Activated CD4-positive, CD25-positive, alpha-beta regulatory T cell treated with anti-CD3 and anti-CD28 coated beads, Interleukin-2, amount 50 U/mL, for 72 hours (primary cell): Measurements from ENCODE around the gene CDK10.
A peak's percentile ranks its signal among the peaks of the same experiment; 100 is the strongest.
"Not testable (repeated sequence)": the region's sequence is repeated elsewhere in the genome, so short reads cannot be mapped to it uniquely, and the experiment has no call there.

ENCODE experiments used
- DNase-seq: peaks from one replicate; pipeline ENCODE4 v3.0.0; 2021

Gene CDK10

DNA sequence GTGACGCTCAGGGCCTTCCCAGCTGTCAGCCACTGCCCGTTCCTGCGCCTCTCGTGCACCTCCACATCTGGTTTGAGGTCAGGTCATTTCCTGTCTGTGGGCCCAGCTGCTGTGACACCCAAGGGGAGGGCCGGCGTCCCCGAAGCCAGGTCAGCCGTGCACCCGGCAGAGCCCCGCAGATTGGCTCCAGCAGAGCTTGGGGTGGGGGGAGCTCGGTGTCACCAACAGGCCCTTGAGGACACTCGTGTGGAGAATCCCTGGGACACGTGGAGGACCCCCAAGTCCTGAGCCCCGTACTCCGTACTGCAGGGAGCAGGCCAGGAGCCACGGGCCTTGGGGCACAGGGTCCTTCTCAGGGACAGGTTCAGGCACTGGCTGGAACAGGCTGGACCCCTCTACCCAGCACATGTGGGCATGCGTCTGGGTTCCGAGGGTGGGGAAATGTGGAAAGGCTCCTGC, 10.2 kb downstream of the CDK10 start:
- no peak for DNase-seq

DNA sequence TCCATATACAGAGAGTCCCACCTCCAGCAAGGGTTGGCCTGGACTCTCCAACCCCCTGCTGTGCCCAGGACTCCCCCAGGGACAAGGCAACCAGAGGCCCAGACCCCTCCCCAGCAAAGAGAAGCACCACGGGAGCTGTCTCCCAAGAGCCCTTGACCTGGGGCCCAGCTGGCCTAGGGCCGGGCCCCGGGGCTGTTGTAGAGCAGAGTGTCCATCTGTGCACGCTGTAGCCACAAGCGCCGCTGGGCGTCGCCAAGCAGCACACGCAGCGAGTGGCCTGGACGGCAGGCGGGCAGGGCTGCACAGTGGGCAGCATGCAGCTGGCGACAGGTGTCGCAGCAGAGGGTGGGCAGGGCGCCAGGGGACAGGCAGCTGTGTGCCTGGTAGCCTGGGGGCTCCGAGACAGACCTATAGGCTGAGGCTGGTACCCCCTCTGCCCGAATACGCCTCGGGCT, 10.7 kb downstream of the CDK10 start:
- no peak for DNase-seq

DNA sequence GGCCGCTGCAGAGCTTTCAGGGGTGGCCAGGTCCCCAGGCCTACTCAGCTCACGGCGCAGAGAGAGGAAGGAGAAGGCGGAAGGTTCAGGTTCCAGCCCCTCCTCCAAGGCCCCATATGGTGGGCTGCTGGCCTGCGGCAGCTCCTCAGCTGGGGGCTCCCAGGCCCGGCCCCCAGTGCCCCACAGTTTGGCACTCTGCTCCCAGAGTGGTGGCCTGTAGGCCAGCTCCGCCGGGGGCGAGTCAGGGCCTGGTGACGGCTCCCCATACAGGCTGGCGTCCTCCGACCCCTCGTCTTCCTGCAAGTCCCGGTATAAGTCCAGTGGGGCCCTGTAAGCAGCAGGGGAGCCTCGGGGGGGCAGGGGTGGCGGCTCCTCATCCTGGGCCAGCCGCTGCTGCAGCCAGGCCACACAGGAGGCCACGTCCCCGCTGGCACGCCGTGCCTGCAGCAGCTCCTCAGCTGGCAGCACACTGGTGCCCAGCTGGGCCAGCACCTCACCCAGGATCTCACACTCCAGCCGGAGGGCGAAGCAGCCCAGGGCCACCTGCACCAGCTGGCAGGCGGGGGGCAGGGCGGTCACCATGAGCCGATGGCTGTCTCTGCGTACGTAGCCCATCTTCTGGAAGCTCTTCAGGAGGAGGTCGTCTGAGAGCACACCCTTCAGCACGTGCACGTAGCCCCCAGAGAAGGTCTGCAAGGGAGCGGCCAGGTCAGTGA, 11.3 kb downstream of the CDK10 start:
- DNase-seq, result no peak

DNA sequence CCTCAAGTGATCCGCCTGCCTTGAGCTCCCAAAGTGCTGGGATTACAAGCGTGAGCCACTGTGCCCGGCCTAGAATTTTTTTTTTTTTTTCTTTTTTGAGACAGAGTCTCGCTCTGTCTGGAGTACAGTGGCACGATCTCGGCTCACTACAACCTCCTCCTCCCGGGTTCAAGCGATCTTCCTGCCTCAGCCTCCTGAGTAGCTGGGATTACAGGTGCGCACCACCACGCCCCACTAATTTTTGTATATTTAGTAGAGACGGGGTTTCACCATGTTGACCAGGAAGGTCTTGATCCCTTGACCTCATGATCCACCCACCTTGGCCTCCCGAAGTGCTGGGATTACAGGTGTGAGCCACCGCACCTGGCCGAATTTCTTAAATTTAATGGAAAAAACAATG, 12.2 kb downstream of the CDK10 start:
- DNase-seq, result not testable (repeated sequence)

DNA sequence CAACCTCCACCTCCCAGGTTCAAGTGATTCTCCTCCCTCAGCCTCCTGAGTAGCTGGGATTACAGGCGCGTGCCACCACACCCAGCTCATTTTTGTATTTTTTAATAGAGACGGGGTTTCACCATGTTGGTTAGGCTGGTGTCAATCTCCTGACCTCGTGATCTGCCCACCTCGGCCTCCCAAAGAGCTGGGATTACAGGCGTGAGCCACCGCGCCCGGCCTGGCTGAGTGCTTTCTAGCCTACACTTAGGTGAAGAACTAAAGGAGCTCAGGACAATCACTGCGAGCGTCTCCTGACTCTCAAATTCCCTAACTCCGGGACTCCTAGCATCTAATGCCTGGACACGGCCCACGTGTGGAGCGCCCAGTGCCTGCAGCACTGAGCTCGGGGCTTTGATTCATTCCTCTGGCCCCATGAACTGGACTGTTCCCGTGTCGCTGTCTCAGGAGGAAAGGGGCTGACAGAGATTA, 13.2 kb downstream of the CDK10 start:
- DNase-seq, result not testable (repeated sequence)

DNA sequence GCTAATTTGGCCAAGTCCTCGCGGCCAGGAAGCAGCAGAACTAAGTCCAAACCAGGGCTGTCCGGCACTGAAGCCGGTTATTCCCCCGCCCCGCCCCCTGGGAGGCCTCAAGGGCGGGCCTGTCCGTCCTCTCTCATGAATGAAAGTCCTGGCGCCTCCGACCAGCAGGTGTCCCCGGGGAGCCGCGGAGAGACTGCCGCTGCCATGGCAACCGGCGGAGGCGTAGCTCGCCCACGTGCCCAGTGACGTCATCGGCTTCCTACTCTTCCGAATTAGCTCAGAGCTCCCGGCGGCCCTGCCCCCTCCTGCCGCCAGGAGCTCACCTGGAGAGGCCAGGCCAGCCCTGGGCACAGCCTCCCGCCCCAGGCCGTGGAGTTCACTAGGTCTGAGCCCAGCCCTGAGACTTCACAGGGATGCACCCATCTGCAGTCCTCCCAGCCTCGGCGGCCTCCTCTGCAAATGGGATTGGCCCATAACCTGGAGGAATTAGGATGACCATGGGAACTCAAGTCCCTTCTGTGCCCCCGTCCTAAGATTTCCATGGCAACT, 13.7 kb downstream of the CDK10 start:
- peak; percentile 97 for DNase-seq

DNA sequence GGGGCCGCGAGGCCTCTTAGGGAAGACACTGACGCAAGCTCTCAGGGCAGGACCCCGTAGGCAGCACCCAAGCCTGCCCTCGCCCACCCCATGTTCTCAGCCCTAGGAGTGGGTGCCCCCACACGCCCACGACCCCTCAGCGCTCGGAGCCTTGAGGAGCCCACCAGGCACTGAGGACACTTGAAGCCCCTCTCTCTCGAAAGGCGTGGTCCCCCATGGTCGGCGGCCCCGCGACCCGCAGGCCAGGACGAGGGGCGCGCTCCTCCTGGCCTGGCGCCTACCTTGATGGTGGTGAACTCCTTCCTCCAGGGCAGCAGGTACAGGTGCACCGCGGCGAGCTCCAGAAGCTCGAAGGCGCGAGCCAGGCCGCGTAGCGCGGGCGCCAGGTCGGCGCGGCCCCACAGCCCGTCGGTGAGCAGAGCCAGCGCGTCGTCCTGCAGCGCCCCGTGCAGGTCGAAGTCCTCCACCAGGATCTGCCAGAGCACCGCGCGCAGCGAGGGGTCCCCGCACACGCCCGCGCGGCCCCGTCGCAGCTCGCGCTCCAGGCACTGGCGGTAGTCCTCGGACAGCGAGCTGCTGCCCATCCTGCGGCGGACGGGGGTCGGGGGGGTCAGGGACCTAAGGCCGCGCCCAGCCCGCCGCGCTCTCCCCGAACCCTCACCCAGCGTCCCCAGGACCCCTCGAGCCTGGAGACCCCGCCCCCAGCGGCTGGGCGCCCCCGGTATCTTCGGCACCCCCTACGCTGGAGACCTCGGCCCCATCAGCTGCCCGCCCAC, 14.3 kb downstream of the CDK10 start:
- DNase-seq, result peak; percentile 59

DNA sequence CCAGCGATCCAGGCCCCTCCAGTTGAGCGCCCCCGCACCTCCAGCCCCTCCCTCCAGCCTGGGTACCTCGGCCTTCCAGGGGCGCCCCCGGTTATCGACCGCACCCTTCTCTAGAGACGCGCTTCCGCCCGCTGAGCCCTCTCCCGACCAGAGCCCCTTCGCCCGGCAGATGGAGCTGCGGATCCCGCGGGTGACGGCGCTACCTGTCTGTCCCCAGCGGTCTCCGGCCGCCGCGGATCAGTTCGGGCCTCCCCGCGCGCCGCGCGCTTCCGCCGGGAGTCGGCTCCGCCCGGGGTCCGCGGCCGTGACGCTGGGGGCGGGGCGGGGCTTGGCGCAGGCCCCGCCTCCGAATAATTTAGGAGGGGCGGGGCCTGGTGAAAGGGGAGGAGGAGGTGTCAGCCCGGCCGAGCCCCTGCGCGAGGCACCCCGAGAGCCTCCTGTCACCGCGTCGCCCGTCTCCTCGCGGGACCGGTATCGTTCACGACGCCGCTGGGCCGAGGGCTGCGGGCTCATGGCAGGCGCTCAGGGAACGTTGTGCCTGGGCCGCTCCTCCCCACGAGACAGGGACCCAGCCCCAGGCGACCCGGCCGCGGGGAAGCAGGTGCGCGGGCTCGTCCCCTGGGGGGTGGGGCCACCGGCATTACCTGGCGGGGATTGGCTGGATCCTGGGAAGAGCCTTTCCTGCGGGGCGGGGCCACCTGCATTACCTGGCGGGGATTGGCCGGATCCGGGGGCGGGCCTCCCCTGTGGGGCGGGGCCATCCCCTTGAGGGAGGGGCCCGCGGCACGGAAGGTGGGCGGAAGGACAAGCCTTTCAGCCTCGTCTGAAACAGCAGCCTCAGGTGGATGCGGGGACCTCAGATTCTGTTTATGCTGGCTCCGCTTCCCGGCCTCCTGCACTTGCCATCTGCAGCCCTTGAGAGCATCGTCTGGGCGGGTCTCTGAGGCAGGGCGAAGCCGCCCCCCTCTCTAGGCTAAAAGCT, 15.2 kb downstream of the CDK10 start, which contains the start of gene SPATA2L:
Gene SPATA2L, minus strand, starts transcription at position 281 of the 982 bp plus-strand sequence. CDS start 473 bp downstream, outside the sequence.
- peak; percentile 96 for DNase-seq

DNA sequence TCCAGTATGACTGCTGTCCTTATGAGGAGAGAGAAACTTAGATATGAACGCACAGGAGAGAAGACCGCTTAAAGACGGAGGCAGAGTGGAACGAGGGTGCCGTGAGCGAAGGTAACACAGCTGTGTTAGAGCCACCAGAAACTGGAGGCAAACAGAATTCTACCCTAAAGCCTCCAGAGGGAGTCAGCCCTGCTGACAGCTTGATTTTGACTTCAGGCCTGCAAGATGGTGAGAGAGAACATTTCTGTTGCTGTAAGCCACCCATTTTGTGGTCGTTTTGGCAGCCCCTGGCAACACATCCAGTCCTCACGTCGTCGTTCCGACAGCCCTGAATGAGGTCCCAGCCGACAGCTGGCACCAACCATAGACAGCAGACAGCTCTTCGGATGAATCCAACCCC, 17.8 kb downstream of the CDK10 start:
- no peak for DNase-seq

DNA sequence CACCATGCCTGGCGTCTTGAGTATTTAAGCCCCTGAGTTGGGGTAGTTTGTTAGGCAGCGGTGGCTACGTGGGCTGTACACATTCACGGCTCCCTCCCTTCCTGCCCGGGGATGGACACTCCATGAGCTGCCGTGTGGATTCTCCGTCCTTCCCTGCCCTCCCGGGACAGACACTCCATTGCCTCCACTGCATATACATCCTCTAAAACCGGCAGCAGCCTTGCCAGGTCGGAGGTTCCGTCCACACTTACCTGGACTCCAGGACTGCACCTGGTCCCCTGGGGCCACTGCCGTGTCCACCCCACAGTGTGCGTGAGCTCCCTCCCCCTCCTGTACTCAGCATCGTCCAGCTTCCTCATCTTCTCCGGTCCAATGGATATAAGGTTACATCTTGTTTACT, 18.5 kb downstream of the CDK10 start:
- no peak for DNase-seq

DNA sequence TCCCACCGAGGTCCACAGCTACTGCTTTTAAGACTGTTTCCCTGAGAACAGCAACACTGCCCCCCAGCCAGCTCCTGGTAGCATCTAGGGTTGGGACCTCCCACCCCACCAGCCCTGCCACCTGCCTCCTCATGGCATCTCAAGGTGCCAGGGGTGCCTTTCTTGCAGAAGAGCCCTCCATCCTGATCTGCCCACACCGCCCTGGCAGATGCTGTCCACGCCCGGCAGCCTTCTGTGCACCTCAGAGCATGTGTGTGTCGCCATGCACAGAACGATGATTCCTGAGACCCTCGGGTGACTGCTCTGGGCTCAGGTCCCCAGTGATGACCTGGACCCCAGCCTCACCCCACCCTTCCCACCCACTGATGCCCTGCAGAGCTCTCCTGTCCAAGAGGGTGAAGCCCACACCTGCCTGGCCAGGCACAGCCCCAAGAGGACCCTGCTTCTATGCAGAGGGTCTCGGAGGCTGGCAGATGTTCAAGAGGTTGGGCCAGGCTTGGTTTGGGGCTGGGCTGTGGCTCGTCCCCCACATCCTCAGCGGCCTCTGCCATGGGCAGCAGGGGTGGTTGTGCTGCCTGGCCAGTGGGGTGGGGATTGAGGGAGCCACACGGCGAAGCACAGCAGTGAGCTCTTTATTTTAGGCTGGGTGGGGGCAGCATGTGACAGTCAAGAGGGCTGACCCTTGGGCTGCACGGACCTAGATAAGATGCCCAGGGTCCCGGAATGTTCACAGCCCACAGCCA, 20.2 kb downstream of the CDK10 start:
- DNase-seq, result no peak

DNA sequence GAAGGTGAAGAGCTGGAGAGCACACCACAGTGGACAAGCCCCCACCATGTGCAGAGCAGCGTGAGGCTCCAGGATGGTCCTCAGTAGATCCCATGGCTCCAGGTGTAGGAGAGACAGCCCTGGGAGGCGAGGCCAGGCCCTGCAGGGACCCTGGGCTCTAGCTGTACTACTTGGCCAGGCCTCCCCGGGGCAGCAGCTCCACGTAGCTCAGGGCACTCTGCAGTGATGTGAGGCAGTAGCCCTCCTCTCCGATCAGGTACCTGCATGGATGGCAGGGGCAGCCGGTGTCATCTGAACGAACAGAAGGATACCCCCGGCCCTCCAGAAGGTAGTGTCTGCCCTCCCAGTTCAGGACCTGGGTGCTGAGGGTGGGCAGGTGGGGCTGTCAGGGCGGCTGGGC, 21.2 kb downstream of the CDK10 start:
- no peak for DNase-seq

DNA sequence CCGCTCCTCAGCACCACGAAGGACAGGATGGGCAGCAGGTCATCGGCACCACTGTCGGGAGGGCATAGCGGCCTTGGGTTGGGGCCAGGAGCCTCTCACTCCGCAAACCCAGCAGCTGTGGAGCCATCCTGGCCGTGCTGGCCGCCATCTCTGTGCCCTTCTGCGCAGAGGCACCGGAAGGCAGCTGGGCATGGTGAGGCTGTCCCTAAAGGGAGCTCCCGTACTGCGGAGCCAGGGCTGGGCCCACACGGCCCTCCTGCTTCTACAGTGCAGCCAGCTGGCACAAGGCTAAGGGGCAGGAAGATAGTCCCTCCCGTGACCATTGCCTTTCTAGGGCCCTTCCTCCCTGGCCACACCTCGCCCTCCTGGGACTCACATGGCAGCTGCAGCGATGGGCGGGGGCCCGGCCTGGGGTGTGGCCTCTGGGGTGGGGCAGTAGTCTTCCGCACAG, 22.0 kb downstream of the CDK10 start:
- no peak for DNase-seq

DNA sequence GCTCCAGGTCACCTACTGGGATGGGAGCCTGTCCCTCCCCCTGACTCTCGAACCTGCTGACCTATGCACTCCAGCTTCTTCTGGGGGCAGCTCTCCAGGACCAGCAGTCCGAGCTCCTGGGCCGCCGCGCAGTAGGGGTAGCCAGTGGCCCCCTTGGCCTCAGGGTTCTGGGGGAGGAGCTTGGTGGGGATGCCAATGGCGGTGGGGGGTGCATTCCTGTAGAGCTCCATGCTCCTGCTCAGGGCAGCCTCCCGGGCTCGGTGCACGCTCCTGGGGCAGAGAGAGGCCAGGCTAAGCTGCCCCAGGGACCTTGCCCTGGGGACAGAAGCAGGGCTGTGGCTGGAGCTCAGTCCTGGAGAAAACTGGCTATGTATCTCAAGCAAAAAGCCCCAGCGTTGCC, 22.7 kb downstream of the CDK10 start:
- DNase-seq, result no peak

DNA sequence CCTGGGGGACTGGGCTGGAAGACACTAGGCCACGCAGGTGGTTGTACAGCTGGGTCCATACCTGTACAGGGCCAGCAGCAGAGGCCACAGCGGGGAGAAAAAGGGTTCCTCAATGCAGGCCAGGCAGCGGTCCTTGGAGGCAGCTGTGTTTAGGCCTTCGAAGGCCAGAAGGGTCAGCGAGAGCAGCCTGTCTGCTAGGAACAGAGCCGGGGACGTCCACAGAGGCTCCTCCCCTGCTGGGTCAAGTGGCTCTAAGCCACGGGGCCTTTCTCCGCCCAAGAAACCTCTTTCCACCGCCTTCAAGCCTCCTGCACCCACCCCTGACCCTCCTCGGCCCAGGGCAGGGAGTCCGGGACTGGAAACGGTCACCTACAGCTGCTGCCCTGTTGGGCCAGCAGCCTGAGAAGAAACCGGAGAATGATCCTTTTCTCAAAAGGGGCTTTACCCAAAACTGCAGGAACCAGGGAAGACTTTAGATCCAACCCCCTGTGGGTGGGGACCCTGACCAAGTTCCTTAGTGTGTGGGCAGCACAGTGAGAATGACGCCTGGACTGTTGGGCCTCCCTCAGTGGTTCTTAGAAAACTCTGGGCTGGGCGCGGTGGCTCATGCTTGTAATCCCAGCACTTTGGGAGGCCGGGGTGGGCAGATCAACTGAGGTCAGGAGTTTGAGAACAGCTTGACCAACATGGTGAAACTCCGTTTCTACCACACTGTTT, 23.4 kb downstream of the CDK10 start:
- no peak for DNase-seq

DNA sequence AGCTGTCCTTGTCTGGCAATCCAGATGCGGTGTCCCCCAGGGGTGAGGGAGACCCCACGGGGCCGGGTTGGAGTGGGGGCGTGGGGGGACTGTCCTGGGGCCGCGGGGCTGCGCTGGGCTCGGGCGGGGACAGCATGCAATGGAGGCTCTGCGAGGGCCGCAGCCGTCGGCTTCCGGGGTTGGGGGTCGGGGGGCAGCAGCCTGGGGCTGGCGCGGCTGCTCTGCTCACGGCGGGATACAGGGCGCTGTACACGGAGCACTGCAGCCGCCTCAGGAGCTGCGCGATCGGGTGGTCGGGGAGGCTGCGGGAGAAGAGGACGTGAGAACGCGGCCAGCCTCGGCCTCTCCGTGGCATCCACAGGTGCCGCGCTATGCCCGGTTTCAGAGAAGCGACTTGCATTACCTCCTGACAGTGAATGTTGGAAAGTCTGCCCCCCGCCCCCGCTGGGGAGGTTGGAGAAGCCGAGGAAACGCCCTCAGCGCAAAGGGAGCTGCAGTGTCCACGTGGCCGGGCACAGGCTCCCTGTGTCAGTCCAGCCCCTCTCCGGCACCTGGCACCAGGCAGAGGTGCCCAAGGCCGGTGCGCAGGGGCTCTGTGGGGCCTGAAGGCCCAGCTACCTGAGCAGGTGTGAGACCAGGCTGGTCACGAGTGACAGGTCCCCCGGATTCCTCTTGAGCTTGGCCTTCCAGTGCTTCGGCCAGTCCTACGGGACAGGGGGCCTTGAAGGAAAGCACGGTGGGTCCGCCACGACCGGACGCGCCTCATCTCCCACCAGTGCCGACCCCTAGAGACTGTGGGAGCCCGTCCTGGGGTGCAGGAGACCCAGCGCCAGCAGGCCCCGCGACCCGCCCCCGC, 24.4 kb downstream of the CDK10 start:
- no peak for DNase-seq

DNA sequence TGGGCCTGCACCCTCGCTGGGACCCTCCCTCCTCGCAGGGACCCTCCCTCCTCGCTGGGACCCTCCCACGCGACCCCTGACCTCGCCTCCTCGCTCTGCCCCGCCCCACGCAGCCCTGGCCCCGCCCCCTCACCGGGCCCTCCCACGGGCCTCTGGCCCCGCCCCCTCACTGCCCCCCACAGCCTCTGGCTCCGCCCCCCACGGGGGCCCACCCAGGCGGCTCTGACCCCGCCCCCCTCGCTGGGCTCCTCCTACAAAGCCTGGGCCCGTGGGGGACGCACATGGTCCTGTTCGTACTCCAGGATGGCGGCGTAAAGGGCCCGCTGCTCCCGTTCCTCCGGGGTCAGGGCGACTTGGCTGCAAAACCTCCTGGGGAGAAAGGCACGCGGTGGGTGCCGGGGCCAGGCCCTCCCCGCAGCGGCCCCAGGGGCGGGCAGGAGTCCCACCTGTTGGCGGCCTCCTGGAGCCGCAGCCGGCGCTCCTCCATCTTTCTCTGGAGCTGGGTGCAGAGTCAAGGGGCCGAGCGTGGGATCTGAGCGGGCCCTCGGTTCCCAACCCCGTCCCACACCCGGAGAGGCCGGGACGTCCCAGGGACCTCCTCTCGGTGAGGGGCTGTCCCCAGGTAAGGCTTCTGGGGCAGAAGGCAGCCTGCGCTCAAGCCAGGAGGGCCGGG, 25.2 kb downstream of the CDK10 start:
- peak; percentile 61 for DNase-seq

DNA sequence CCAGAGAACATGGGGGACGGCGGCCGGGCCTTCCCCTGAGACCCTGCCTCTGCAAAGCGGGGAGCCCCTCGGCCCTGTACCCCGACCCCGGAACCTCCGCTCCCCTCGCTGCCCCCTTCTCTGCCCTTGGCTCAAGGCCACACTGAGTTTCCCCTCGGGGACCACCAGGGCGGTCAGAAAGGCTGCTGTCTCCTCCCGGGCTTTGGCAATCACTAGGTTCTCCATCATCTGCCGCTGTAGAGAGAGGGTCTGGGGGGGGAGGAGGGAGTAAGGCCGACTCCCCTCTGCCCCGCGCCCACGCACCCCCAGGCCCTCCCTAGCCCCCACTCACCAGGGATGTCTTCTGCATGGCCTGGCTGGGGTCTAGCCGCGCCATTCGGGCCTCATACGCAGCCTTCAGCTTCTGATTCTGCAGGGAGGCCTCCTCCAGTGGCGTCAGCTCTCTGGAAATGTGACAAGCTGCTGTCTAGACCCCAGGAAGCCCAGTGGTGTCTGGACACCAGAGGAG, 25.8 kb downstream of the CDK10 start:
- no peak for DNase-seq

DNA sequence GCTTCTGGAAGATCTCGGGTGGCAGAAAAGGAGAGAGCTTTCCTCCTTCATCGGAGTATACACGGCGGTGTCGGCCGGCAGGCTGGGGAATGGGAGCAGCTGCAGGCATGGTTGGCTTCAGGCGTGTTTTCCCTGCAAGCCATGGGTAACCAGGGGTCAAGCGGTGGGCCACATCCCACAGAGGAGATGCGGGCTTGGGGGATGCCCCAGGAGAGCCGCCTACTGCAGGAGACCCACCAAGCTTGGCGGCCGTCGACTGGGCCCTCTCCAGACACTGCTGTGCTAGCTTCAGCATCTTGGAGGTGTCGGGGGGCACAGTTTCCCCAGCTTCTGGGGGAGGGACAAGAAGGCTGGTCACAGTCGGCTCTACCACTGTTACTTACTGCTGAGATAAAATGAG, 30.0 kb downstream of the CDK10 start:
- no peak for DNase-seq
